Large intestine (tissue), 3 donors: ENCODE data around the gene GET3. TPM values are rescaled to one million over a fixed set of nuclear protein-coding genes. Genes with fewer than 3 reads are reported as not detected.
A peak's percentile ranks its signal among the peaks of the same experiment; 100 is the strongest.

ENCODE experiments used
- DNase-seq, 2 donors: peaks; one replicate each; pipeline versions ENCODE4 v3.0.0 to v3.0.0-alpha.2; 2013
- H3K27ac ChIP-seq: one replicate; pipeline ENCODE4 v1.5.1; 2013; ENCODE audit warnings: low read length
- H3K27me3 ChIP-seq: 2 replicates; pipeline ENCODE4 v1.6.1; 2013; ENCODE audit warnings: low read length; ENCODE audit not compliant: control insufficient read depth, insufficient read depth
- H3K36me3 ChIP-seq: 2 replicates; pipeline ENCODE4 v1.6.1; 2013; ENCODE audit warnings: low read length; ENCODE audit not compliant: control insufficient read depth, insufficient read depth
- H3K4me1 ChIP-seq: one replicate; pipeline ENCODE4 v1.6.1; 2013; ENCODE audit warnings: low read length; ENCODE audit not compliant: control insufficient read depth, insufficient read depth
- H3K4me3 ChIP-seq: one replicate; pipeline ENCODE4 v1.5.1; 2013; ENCODE audit warnings: low read length
- H3K9me3 ChIP-seq: one replicate; pipeline ENCODE4 v1.6.1; 2013; ENCODE audit warnings: mild to moderate bottlenecking, low read depth, low read length, moderate library complexity; ENCODE audit not compliant: control insufficient read depth
- WGBS: methylation state at CpG from one replicate; pipeline ENCODE4 v1.1.5; 2013; ENCODE audit warnings: low lambda C conversion rate; ENCODE audit not compliant: insufficient coverage; 5-methylcytosine and 5-hydroxymethylcytosine counted together
- polyA plus RNA-seq: library from polyadenylated mRNA; unstranded; fragments of 120-200 nt; gene quantifications from one replicate; pipeline ENCODE4 v1.2.1, GENCODE V29; 2013

Gene GET3
- polyA plus RNA-seq, 1 donor: 64.0 TPM

- Histone ChIP-seq H3K4me1 (peaks cover 74% of the 10 kb centered on the region), H3K36me3 (no peaks in the 10 kb centered on the region), H3K27ac (peak overlapping the region; percentile 100), H3K9me3 (no peaks in the 10 kb centered on the region), H3K27me3 (no peaks in the 10 kb centered on the region), H3K4me3 (no peak overlapping the region)
- DNase-seq: peak in 1 of 2 donors; percentile 73
- no CpG with 5 or more reads among the region's 5 CpGs for WGBS
Measured at GRCh38 chr19:12784871-12785430, 47.7 kb downstream of the GET3 start.

GRCh38 chr19:12785431-12786031 is 48.2 kb downstream of the GET3 start:
- Histone ChIP-seq H3K4me1 (peaks cover 77% of the 10 kb centered on the region), H3K9me3 (no peaks in the 10 kb centered on the region), H3K36me3 (no peaks in the 10 kb centered on the region), H3K27ac (peak overlapping the region; percentile 100), H3K4me3 (no peak overlapping the region), H3K27me3 (no peaks in the 10 kb centered on the region)
- DNase-seq: peak; percentile 65 to 79
- WGBS: no CpG with 5 or more reads among the region's 4 CpGs

GRCh38 chr19:12786141-12786870 is 49.0 kb downstream of the GET3 start:
- DNase-seq: peak in 1 of 2 donors; percentile 50
- Histone ChIP-seq H3K27me3 (no peaks in the 10 kb centered on the region), H3K9me3 (no peaks in the 10 kb centered on the region), H3K36me3 (no peaks in the 10 kb centered on the region), H3K27ac (peak overlapping the region; percentile 100), H3K4me1 (peaks cover 82% of the 10 kb centered on the region), H3K4me3 (no peak overlapping the region)
- no CpG with 5 or more reads among the region's 18 CpGs for WGBS

- DNase-seq: peak in 1 of 2 donors; percentile 55
- Histone ChIP-seq H3K27ac (peak overlapping the region; percentile 100), H3K4me1 (peaks cover 78% of the 10 kb centered on the region), H3K36me3 (no peaks in the 10 kb centered on the region), H3K9me3 (no peaks in the 10 kb centered on the region), H3K27me3 (no peaks in the 10 kb centered on the region), H3K4me3 (no peak overlapping the region)
- WGBS: no CpG with 5 or more reads among the region's 3 CpGs
Measured at GRCh38 chr19:12786952-12787351, 49.7 kb downstream of the GET3 start.

GRCh38 chr19:12787458-12787857 is 50.2 kb downstream of the GET3 start:
- 80% methylated on average over 1 of the region's 10 CpGs for WGBS
- Histone ChIP-seq H3K27ac (peak overlapping the region; percentile 100), H3K4me1 (peaks cover 74% of the 10 kb centered on the region), H3K4me3 (no peak overlapping the region), H3K9me3 (no peaks in the 10 kb centered on the region), H3K27me3 (no peaks in the 10 kb centered on the region), H3K36me3 (no peaks in the 10 kb centered on the region)
- no peak for DNase-seq

GRCh38 chr19:12788042-12788681 is 50.9 kb downstream of the GET3 start:
- H3K4me3 ChIP-seq: peak overlapping the region; percentile 61
- H3K4me1 ChIP-seq: peaks cover 70% of the 10 kb centered on the region
- no peaks in the 10 kb centered on the region for H3K9me3 ChIP-seq
- DNase-seq: peak in 1 of 2 donors; percentile 35
- H3K27ac ChIP-seq: peak overlapping the region; percentile 100
- WGBS: no CpG with 5 or more reads among the region's 4 CpGs
- no peaks in the 10 kb centered on the region for H3K27me3 ChIP-seq
- no peaks in the 10 kb centered on the region for H3K36me3 ChIP-seq

- peak; percentile 86 to 93 for DNase-seq
- Histone ChIP-seq H3K4me3 (peak overlapping the region; percentile 61), H3K4me1 (peaks cover 65% of the 10 kb centered on the region), H3K36me3 (no peaks in the 10 kb centered on the region), H3K27me3 (no peaks in the 10 kb centered on the region), H3K9me3 (no peaks in the 10 kb centered on the region), H3K27ac (peak overlapping the region; percentile 100)
- no CpG with 5 or more reads among the region's 12 CpGs for WGBS
Measured at GRCh38 chr19:12788682-12789097, 51.4 kb downstream of the GET3 start.

GRCh38 chr19:12789098-12789903 is 52.0 kb downstream of the GET3 start:
- no CpG with 5 or more reads among the region's 46 CpGs for WGBS
- Histone ChIP-seq H3K4me1 (peaks cover 63% of the 10 kb centered on the region), H3K4me3 (peak overlapping the region; percentile 94), H3K9me3 (no peaks in the 10 kb centered on the region), H3K27ac (peak overlapping the region; percentile 100), H3K27me3 (no peaks in the 10 kb centered on the region), H3K36me3 (no peaks in the 10 kb centered on the region)
- no peak for DNase-seq

- Histone ChIP-seq H3K9me3 (no peaks in the 10 kb centered on the region), H3K36me3 (no peaks in the 10 kb centered on the region), H3K4me1 (peaks cover 62% of the 10 kb centered on the region), H3K27ac (peak overlapping the region; percentile 99), H3K27me3 (no peaks in the 10 kb centered on the region), H3K4me3 (peak overlapping the region; percentile 94)
- no CpG with 5 or more reads among the region's 56 CpGs for WGBS
- peak; percentile 98 to 99 for DNase-seq
Measured at GRCh38 chr19:12789904-12790619, 52.8 kb downstream of the GET3 start.
